Stimulated activated CD4-positive, alpha-beta T cell treated with anti-CD3 and anti-CD28 coated beads, Interleukin-12 subunit alpha, Interleukin-12 subunit beta, amount 100 ng/mL, for 48 hours (primary cell): Measurements from ENCODE around the gene PTBP2.
"Not testable (repeated sequence)": the region's sequence is repeated elsewhere in the genome, so short reads cannot be mapped to it uniquely, and the experiment has no call there.

ENCODE experiments used
- DNase-seq, 3 donors: peaks; one replicate each; pipeline ENCODE4 v3.0.0-alpha.2; 2020; ENCODE audit warnings: low read depth in 2 of 3, low spot score in 1 of 3

The PTBP2 gene

GRCh38 chr1:96730574-96731298, 9.2 kb downstream of the PTBP2 start:
- no peak for DNase-seq

- no peak for DNase-seq
Measured at GRCh38 chr1:96741335-96741734, 19.8 kb downstream of the PTBP2 start.

- DNase-seq = no peak
Measured at GRCh38 chr1:96746440-96747420, 25.1 kb downstream of the PTBP2 start.

- no peak for DNase-seq
Measured at GRCh38 chr1:96747565-96747964, 26.0 kb downstream of the PTBP2 start.

GRCh38 chr1:96748078-96748477, 26.5 kb downstream of the PTBP2 start:
- DNase-seq = no peak

GRCh38 chr1:96749618-96750017, 28.0 kb downstream of the PTBP2 start:
- DNase-seq = no peak

- DNase-seq = no peak
Measured at GRCh38 chr1:96752394-96752793, 30.8 kb downstream of the PTBP2 start.

GRCh38 chr1:96756789-96757188, 35.2 kb downstream of the PTBP2 start:
- no peak for DNase-seq

GRCh38 chr1:96762586-96762985, 41.0 kb downstream of the PTBP2 start:
- not testable (repeated sequence) for DNase-seq

GRCh38 chr1:96763514-96763913, 41.9 kb downstream of the PTBP2 start:
- no peak for DNase-seq

- DNase-seq = no peak
Measured at GRCh38 chr1:96764469-96764868, 42.9 kb downstream of the PTBP2 start.

- no peak for DNase-seq
Measured at GRCh38 chr1:96771847-96772246, 50.3 kb downstream of the PTBP2 start.

- DNase-seq = no peak
Measured at GRCh38 chr1:96772349-96772748, 50.8 kb downstream of the PTBP2 start.

- no peak for DNase-seq
Measured at GRCh38 chr1:96772972-96773371, 51.4 kb downstream of the PTBP2 start.

GRCh38 chr1:96782206-96782605, 60.6 kb downstream of the PTBP2 start:
- no peak for DNase-seq

- no peak for DNase-seq
Measured at GRCh38 chr1:96782856-96783255, 61.3 kb downstream of the PTBP2 start.

GRCh38 chr1:96790599-96790998, 69.0 kb downstream of the PTBP2 start:
- no peak for DNase-seq

- no peak for DNase-seq
Measured at GRCh38 chr1:96792220-96792619, 70.6 kb downstream of the PTBP2 start.

- DNase-seq = not testable (repeated sequence)
Measured at GRCh38 chr1:96801696-96802095, 80.1 kb downstream of the PTBP2 start.

- DNase-seq = no peak
Measured at GRCh38 chr1:96804648-96805047, 83.1 kb downstream of the PTBP2 start.

- no peak for DNase-seq
Measured at GRCh38 chr1:96808191-96808590, 86.6 kb downstream of the PTBP2 start.

GRCh38 chr1:96815914-96816313, 94.3 kb downstream of the PTBP2 start:
- DNase-seq = no peak
